Measurements from ENCODE around the gene ACSF2.

DNA sequence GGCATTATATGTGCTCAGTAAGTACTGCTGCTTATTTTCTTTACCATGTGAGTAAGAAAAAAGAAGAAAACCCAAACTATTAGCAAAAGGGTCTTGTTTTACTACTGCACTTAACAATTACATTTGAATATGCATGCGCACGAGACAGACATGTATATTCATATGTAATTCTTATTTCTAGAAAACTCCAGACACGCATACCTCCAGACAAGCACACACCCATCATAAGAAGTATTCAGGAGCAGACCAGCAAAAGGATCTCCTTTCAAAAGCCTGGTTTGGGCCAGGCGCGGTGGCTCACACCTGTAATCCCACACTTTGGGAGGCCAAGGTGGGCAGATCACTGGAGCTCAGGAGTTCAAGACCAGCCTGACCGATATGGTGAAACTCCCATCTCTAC lies 36.5 kb upstream of the ACSF2 start:
- TF ChIP-seq POLR2AphosphoS5 (IDR thresholded peaks at IDR 0.05; ENCODE audit: low read depth, low read length): no peak
- no peak for TF ChIP-seq TAF1 (IDR thresholded peaks at IDR 0.05; ENCODE audit: borderline replicate concordance, low read depth, low read length)
- no peak for TF ChIP-seq POLR2A (IDR thresholded peaks at IDR 0.05; ENCODE audit: low read depth, low read length)

Measured in GM12892 (cell line).